Astrocyte (in vitro differentiated cells and primary cell): ENCODE measurements around the gene PPP1R7. TPM values are rescaled to one million over a fixed set of nuclear protein-coding genes. Genes with fewer than 3 reads are reported as not detected.

Experiments
- DNase-seq: peaks from one replicate; pipeline ENCODE4 v3.0.0-alpha.2; 2010; ENCODE audit warnings: low read depth
- FAIRE-seq: peaks from 2 replicates; lab custom pipeline; 2011; peaks lifted over from hg19 to GRCh38; lab: Jason Lieb, UNC
- H2AFZ ChIP-seq: 2 replicates; pipeline ENCODE4 v1.6.0; 2012; ENCODE audit warnings: low read depth, low read length, inconsistent platforms
- H3K27ac ChIP-seq: 2 replicates; pipeline ENCODE4 v1.5.1; 2011; ENCODE audit warnings: low read depth, low read length, inconsistent platforms
- H3K27me3 ChIP-seq: 2 replicates; pipeline ENCODE4 v1.6.0; 2011; ENCODE audit warnings: low read length, inconsistent platforms; ENCODE audit not compliant: insufficient read depth
- H3K36me3 ChIP-seq: 2 replicates; pipeline ENCODE4 v1.5.1; 2011; ENCODE audit warnings: low read length, inconsistent platforms; ENCODE audit not compliant: insufficient read depth
- H3K4me1 ChIP-seq: 2 replicates; pipeline ENCODE4 v1.5.1; 2011; ENCODE audit warnings: low read length, inconsistent platforms; ENCODE audit not compliant: insufficient read depth
- H3K4me2 ChIP-seq: 2 replicates; pipeline ENCODE4 v1.6.0; 2012; ENCODE audit warnings: low read length, inconsistent platforms
- H3K4me3 ChIP-seq: 2 replicates; pipeline ENCODE4 v1.5.1; 2011; ENCODE audit warnings: low read depth, mild to moderate bottlenecking, low read length, inconsistent platforms; ENCODE audit not compliant: insufficient read depth
- H3K79me2 ChIP-seq: 2 replicates; pipeline ENCODE4 v1.6.0; 2012; ENCODE audit warnings: mild to moderate bottlenecking, low read length, inconsistent platforms; ENCODE audit not compliant: insufficient read depth
- H3K9ac ChIP-seq: 2 replicates; pipeline ENCODE4 v1.6.0; 2012; ENCODE audit warnings: mild to moderate bottlenecking, low read length, inconsistent platforms
- H3K9me3 ChIP-seq: 2 replicates; pipeline ENCODE4 v1.5.1; 2012; ENCODE audit warnings: low read depth, mild to moderate bottlenecking, low read length, inconsistent platforms; ENCODE audit not compliant: insufficient read depth
- H4K20me1 ChIP-seq: 2 replicates; pipeline ENCODE4 v1.6.0; 2012; ENCODE audit warnings: low read length, inconsistent platforms; ENCODE audit not compliant: insufficient read depth
- H3K27ac Mint-ChIP-seq: one replicate; pipeline ENCODE4 v1.8.0; 2021; ENCODE audit warnings: mild to moderate bottlenecking, mixed read lengths; ENCODE audit not compliant: unreplicated experiment
- H3K27me3 Mint-ChIP-seq: one replicate; pipeline ENCODE4 v1.8.0; 2021; ENCODE audit warnings: low read depth, mixed read lengths; ENCODE audit not compliant: unreplicated experiment
- H3K36me3 Mint-ChIP-seq: one replicate; pipeline ENCODE4 v1.8.0; 2021; ENCODE audit warnings: low read depth, mixed read lengths; ENCODE audit not compliant: unreplicated experiment
- H3K4me1 Mint-ChIP-seq: one replicate; pipeline ENCODE4 v1.8.0; 2021; ENCODE audit warnings: low read depth, mixed read lengths; ENCODE audit not compliant: unreplicated experiment
- H3K4me3 Mint-ChIP-seq: one replicate; pipeline ENCODE4 v1.8.0; 2021; ENCODE audit warnings: mild to moderate bottlenecking, moderate library complexity, mixed read lengths; ENCODE audit not compliant: unreplicated experiment
- H3K9me3 Mint-ChIP-seq: one replicate; pipeline ENCODE4 v1.8.0; 2021; ENCODE audit warnings: mild to moderate bottlenecking, mixed read lengths; ENCODE audit not compliant: unreplicated experiment
- CTCF ChIP-seq: IDR thresholded peaks from 2 replicates; pipeline ENCODE4 v1.5.1; 2011; ENCODE audit warnings: low read depth, mild to moderate bottlenecking, inconsistent platforms, low read length, moderate library complexity; ENCODE audit not compliant: insufficient read depth
- EZH2 ChIP-seq: IDR thresholded peaks from 2 replicates; pipeline ENCODE4 v1.6.1; 2012; ENCODE audit warnings: mild to moderate bottlenecking, low read length, inconsistent platforms; ENCODE audit not compliant: insufficient read depth
- total RNA-seq: library from RNA; stranded (reverse); gene quantifications from 2 replicates; pipeline ENCODE4 v1.2.1, GENCODE V29; 2021

PPP1R7 gene
- total RNA-seq, 1 donor from 2014 or later = 53.4 TPM

- Histone ChIP-seq H3K4me3 (no peak overlapping the region), H3K4me2 (no peak overlapping the region), H3K9me3 (no peaks in the 10 kb centered on the region), H3K9ac (no peak overlapping the region), H3K4me1 (no peaks in the 10 kb centered on the region), H3K27ac (no peak overlapping the region), H3K36me3 (no peaks in the 10 kb centered on the region), H2AFZ (no peak overlapping the region), H3K79me2 (no peaks in the 10 kb centered on the region), H4K20me1 (no peaks in the 10 kb centered on the region), H3K27me3 (no peaks in the 10 kb centered on the region)
- Mint-ChIP-seq H3K27ac (no peak overlapping the region), H3K9me3 (no peaks in the 10 kb centered on the region), H3K4me1 (no peaks in the 10 kb centered on the region), H3K4me3 (no peak overlapping the region), H3K36me3 (no peaks in the 10 kb centered on the region), H3K27me3 (peaks cover 24% of the 10 kb centered on the region)
- TF ChIP-seq EZH2 (no peak), CTCF (no peak)
- DNase-seq (no peak), FAIRE-seq (no peak)
Measured at GRCh38 chr2:241191081-241191480, 40.8 kb downstream of the PPP1R7 start.

- Histone ChIP-seq H3K9ac (no peak overlapping the region), H2AFZ (no peak overlapping the region), H3K36me3 (no peaks in the 10 kb centered on the region), H3K27ac (no peak overlapping the region), H4K20me1 (no peaks in the 10 kb centered on the region), H3K4me1 (no peaks in the 10 kb centered on the region), H3K9me3 (no peaks in the 10 kb centered on the region), H3K79me2 (no peaks in the 10 kb centered on the region), H3K4me2 (no peak overlapping the region), H3K27me3 (no peaks in the 10 kb centered on the region), H3K4me3 (no peak overlapping the region)
- no peak overlapping the region for H3K27ac Mint-ChIP-seq
- FAIRE-seq (no peak), DNase-seq (no peak)
- H3K27me3 Mint-ChIP-seq = peaks cover 26% of the 10 kb centered on the region
- H3K4me1 Mint-ChIP-seq = no peaks in the 10 kb centered on the region
- no peak overlapping the region for H3K4me3 Mint-ChIP-seq
- no peaks in the 10 kb centered on the region for H3K9me3 Mint-ChIP-seq
- TF ChIP-seq EZH2 (no peak), CTCF (no peak)
- no peaks in the 10 kb centered on the region for H3K36me3 Mint-ChIP-seq
Measured at GRCh38 chr2:241193271-241193670, 43.0 kb downstream of the PPP1R7 start.

- Histone ChIP-seq H3K27me3 (peaks cover 5% of the 10 kb centered on the region), H3K4me1 (no peaks in the 10 kb centered on the region), H2AFZ (no peak overlapping the region), H3K9ac (no peak overlapping the region), H3K79me2 (no peaks in the 10 kb centered on the region), H3K4me2 (no peak overlapping the region), H3K4me3 (no peak overlapping the region), H3K9me3 (no peaks in the 10 kb centered on the region), H3K27ac (no peak overlapping the region), H4K20me1 (no peaks in the 10 kb centered on the region), H3K36me3 (no peaks in the 10 kb centered on the region)
- FAIRE-seq (no peak), DNase-seq (no peak)
- H3K27me3 Mint-ChIP-seq = peaks cover 33% of the 10 kb centered on the region
- no peak overlapping the region for H3K4me3 Mint-ChIP-seq
- no peak overlapping the region for H3K27ac Mint-ChIP-seq
- TF ChIP-seq CTCF (no peak), EZH2 (no peak)
- H3K9me3 Mint-ChIP-seq = no peaks in the 10 kb centered on the region
- no peaks in the 10 kb centered on the region for H3K36me3 Mint-ChIP-seq
- H3K4me1 Mint-ChIP-seq = no peaks in the 10 kb centered on the region
Measured at GRCh38 chr2:241194811-241195210, 44.5 kb downstream of the PPP1R7 start.
